ENCODE results near the gene PAQR4. TPM values are rescaled to one million over a fixed set of nuclear protein-coding genes. Genes with fewer than 3 reads are reported as not detected.
"Not testable (repeated sequence)": the region's sequence is repeated elsewhere in the genome, so short reads cannot be mapped to it uniquely, and the experiment has no call there.

PAQR4 gene
- total RNA-seq, 2 donors from 2014 or later: 30.5 to 32.0 TPM

- no peak overlapping the region for H3K4me3 Mint-ChIP-seq
- H3K4me3 ChIP-seq (ENCODE audit: low read length): no peak overlapping the region
- H3K4me1 Mint-ChIP-seq: peaks cover 19% of the 10 kb centered on the region
- no peak overlapping the region for H3K27ac Mint-ChIP-seq
- DNase-seq: no peak
- H3K36me3 ChIP-seq (ENCODE audit: control insufficient read depth, insufficient read depth, low read length): peaks cover 12% of the 10 kb centered on the region
- H3K9me3 ChIP-seq (ENCODE audit: control insufficient read depth, low read length): peaks cover 9% of the 10 kb centered on the region
- WGBS, 2 experiments (ENCODE audit: insufficient coverage in 1 of 2, insufficient read length in 1 of 2): 97 to 98% methylated on average over 4 to 5 of the region's 5 CpGs
- H3K27me3 Mint-ChIP-seq (ENCODE audit: insufficient read depth): no peaks in the 10 kb centered on the region
- peaks cover 6% of the 10 kb centered on the region for H3K4me1 ChIP-seq (ENCODE audit: control insufficient read depth, insufficient read depth, low read length)
- H3K9me3 Mint-ChIP-seq: peaks cover 12% of the 10 kb centered on the region
- H3K9ac ChIP-seq (ENCODE audit: extremely low read depth, low read length, poor library complexity, severe bottlenecking): no peak overlapping the region
- H3K27ac ChIP-seq (ENCODE audit: low read depth, low read length): no peak overlapping the region
- TF ChIP-seq CTCF (conservative IDR thresholded peaks at IDR 0.05): no peak
- peaks cover 19% of the 10 kb centered on the region for H3K36me3 Mint-ChIP-seq (ENCODE audit: low read depth)
- H3K27me3 ChIP-seq (ENCODE audit: control insufficient read depth, insufficient read depth, low read length, poor library complexity, severe bottlenecking): no peaks in the 10 kb centered on the region
Measured at GRCh38 chr16:2926650-2926999, 42.5 kb upstream of the PAQR4 start.

- TF ChIP-seq CTCF (conservative IDR thresholded peaks at IDR 0.05): peak; percentile 97
- H3K4me3 ChIP-seq (ENCODE audit: low read length): peak overlapping the region; percentile 50
- H3K4me1 ChIP-seq (ENCODE audit: control insufficient read depth, insufficient read depth, low read length): peaks cover 6% of the 10 kb centered on the region
- H3K27ac Mint-ChIP-seq: peak overlapping the region; percentile 52
- DNase-seq: peak; percentile 96
- H3K9me3 Mint-ChIP-seq: peaks cover 12% of the 10 kb centered on the region
- H3K27me3 ChIP-seq (ENCODE audit: control insufficient read depth, insufficient read depth, low read length, poor library complexity, severe bottlenecking): no peaks in the 10 kb centered on the region
- WGBS, 2 experiments (ENCODE audit: insufficient coverage in 1 of 2, insufficient read length in 1 of 2): 31 to 36% methylated on average over 10 to 19 of the region's 19 CpGs
- peaks cover 7% of the 10 kb centered on the region for H3K36me3 ChIP-seq (ENCODE audit: control insufficient read depth, insufficient read depth, low read length)
- H3K27me3 Mint-ChIP-seq (ENCODE audit: insufficient read depth): no peaks in the 10 kb centered on the region
- no peak overlapping the region for H3K27ac ChIP-seq (ENCODE audit: low read depth, low read length)
- no peak overlapping the region for H3K4me3 Mint-ChIP-seq
- H3K4me1 Mint-ChIP-seq: peaks cover 19% of the 10 kb centered on the region
- H3K9ac ChIP-seq (ENCODE audit: extremely low read depth, low read length, poor library complexity, severe bottlenecking): no peak overlapping the region
- peaks cover 18% of the 10 kb centered on the region for H3K36me3 Mint-ChIP-seq (ENCODE audit: low read depth)
- H3K9me3 ChIP-seq (ENCODE audit: control insufficient read depth, low read length): peaks cover 9% of the 10 kb centered on the region
Measured at GRCh38 chr16:2927010-2927646, 42.0 kb upstream of the PAQR4 start.

GRCh38 chr16:2928151-2928550 lies 41.0 kb upstream of the PAQR4 start:
- H3K27me3 Mint-ChIP-seq (ENCODE audit: insufficient read depth); H3K27me3 ChIP-seq (ENCODE audit: control insufficient read depth, insufficient read depth, low read length, poor library complexity, severe bottlenecking); H3K4me1 ChIP-seq (ENCODE audit: control insufficient read depth, insufficient read depth, low read length); H3K9me3 ChIP-seq (ENCODE audit: control insufficient read depth, low read length); H3K36me3 ChIP-seq (ENCODE audit: control insufficient read depth, insufficient read depth, low read length); H3K27ac ChIP-seq (ENCODE audit: low read depth, low read length): not testable (repeated sequence)
- peaks cover 14% of the 10 kb centered on the region for H3K36me3 Mint-ChIP-seq (ENCODE audit: low read depth)
- Histone ChIP-seq H3K9ac (ENCODE audit: extremely low read depth, low read length, poor library complexity, severe bottlenecking) (peak overlapping the region; percentile 53), H3K4me3 (ENCODE audit: low read length) (peak overlapping the region; percentile 50)
- peaks cover 19% of the 10 kb centered on the region for H3K4me1 Mint-ChIP-seq
- peak overlapping the region; percentile 92 for H3K27ac Mint-ChIP-seq
- H3K9me3 Mint-ChIP-seq: peaks cover 12% of the 10 kb centered on the region
- 70 to 72% methylated on average over 3 to 4 of the region's 4 CpGs for whole genome bisulfite sequencing, 2 experiments (ENCODE audit: insufficient coverage in 1 of 2, insufficient read length in 1 of 2)
- H3K4me3 Mint-ChIP-seq: peak overlapping the region; percentile 15
- DNase-seq: peak; percentile 73

- peaks cover 12% of the 10 kb centered on the region for H3K9me3 Mint-ChIP-seq
- Histone ChIP-seq H3K4me1 (ENCODE audit: control insufficient read depth, insufficient read depth, low read length) (peaks cover 6% of the 10 kb centered on the region), H3K36me3 (ENCODE audit: control insufficient read depth, insufficient read depth, low read length) (peaks cover 9% of the 10 kb centered on the region), H3K27me3 (ENCODE audit: control insufficient read depth, insufficient read depth, low read length, poor library complexity, severe bottlenecking) (no peaks in the 10 kb centered on the region), H3K9ac (ENCODE audit: extremely low read depth, low read length, poor library complexity, severe bottlenecking) (peak overlapping the region; percentile 53), H3K27ac (ENCODE audit: low read depth, low read length) (peak overlapping the region; percentile 49), H3K9me3 (ENCODE audit: control insufficient read depth, low read length) (peaks cover 9% of the 10 kb centered on the region), H3K4me3 (ENCODE audit: low read length) (no peak overlapping the region)
- H3K27ac Mint-ChIP-seq: peak overlapping the region; percentile 92
- no peak for DNase-seq
- 93 to 97% methylated on average over 6 to 11 of the region's 11 CpGs for WGBS, 2 experiments (ENCODE audit: insufficient coverage in 1 of 2, insufficient read length in 1 of 2)
- no peak for TF ChIP-seq CTCF (conservative IDR thresholded peaks at IDR 0.05)
- H3K4me3 Mint-ChIP-seq: peak overlapping the region; percentile 15
- peaks cover 14% of the 10 kb centered on the region for H3K36me3 Mint-ChIP-seq (ENCODE audit: low read depth)
- no peaks in the 10 kb centered on the region for H3K27me3 Mint-ChIP-seq (ENCODE audit: insufficient read depth)
- peaks cover 19% of the 10 kb centered on the region for H3K4me1 Mint-ChIP-seq
Measured at GRCh38 chr16:2928796-2929195, 40.4 kb upstream of the PAQR4 start.

All from endodermal cell (in vitro differentiated cells).